H1 (cell line): ENCODE measurements around the gene STK32C.

ENCODE experiments used
- CHD2 ChIP-seq: IDR thresholded peaks from 2 replicates; pipeline ENCODE4 v1.6.1; 2012; ENCODE audit warnings: low read length, improper control_type of control experiment
- CTCF ChIP-seq, 3 experiments: IDR thresholded peaks; 1 replicate in 2 of 3; 2 replicates in 1 of 3; pipeline versions ENCODE4 v1.5.1 to v1.6.1; 2011; ENCODE audit warnings: low read length in 3 of 3, mild to moderate bottlenecking in 3 of 3, inconsistent platforms in 2 of 3, low read depth in 1 of 3, moderate library complexity in 1 of 3; ENCODE audit not compliant: insufficient read depth in 1 of 3; ENCODE audit errors: control extremely low read depth in 1 of 3
- JUN ChIP-seq: IDR thresholded peaks from 2 replicates; pipeline ENCODE4 v1.6.1; 2011; ENCODE audit warnings: low read depth, mild to moderate bottlenecking, improper control_type of control experiment, low read length
- MAFK ChIP-seq: IDR thresholded peaks from 2 replicates; pipeline ENCODE4 v1.6.1; 2012; ENCODE audit warnings: low read depth, mild to moderate bottlenecking, improper control_type of control experiment, low read length

GRCh38 chr10:132263866-132264265 is 43.9 kb downstream of the STK32C start:
- no peak for TF ChIP-seq JUN
- no peak for TF ChIP-seq CHD2
- no peak for TF ChIP-seq MAFK
- no peak for TF ChIP-seq CTCF (IDR thresholded peaks at IDR 0.05; ENCODE audit: control extremely low read depth in 1 of 3, insufficient read depth in 1 of 3, low read depth in 1 of 3, low read length in 3 of 3)
